DMS153 treated with DMSO at 0.1 percent for 48 hours (cell line): ENCODE measurements around the gene MRPL4.
A peak's percentile ranks its signal among the peaks of the same experiment; 100 is the strongest.
"Not testable (repeated sequence)": the region's sequence is repeated elsewhere in the genome, so short reads cannot be mapped to it uniquely, and the experiment has no call there.

Experiments
- DNase-seq: peaks from one replicate; lab custom pipeline; 2025; ENCODE audit not compliant: unreplicated experiment; lab: John Stamatoyannopoulos, UW

The MRPL4 gene

GRCh38 chr19:10230173-10230860, 21.7 kb upstream of the MRPL4 start:
- DNase-seq = no peak

- DNase-seq = peak; percentile 55
Observed at GRCh38 chr19:10230861-10231611, 21.0 kb upstream of the MRPL4 start, which contains the start of gene S1PR2. Gene S1PR2, minus strand, starts transcription at chr19:10231331. Its CDS starts 6,426 bp downstream, at chr19:10224905.

- DNase-seq = no peak
Observed at GRCh38 chr19:10231612-10232228, 20.3 kb upstream of the MRPL4 start.

GRCh38 chr19:10233946-10234345, 18.1 kb upstream of the MRPL4 start:
- DNase-seq = no peak

GRCh38 chr19:10235003-10235402, 17.0 kb upstream of the MRPL4 start:
- DNase-seq = no peak

- DNase-seq = not testable (repeated sequence)
Observed at GRCh38 chr19:10235409-10235808, 16.6 kb upstream of the MRPL4 start.

- peak; percentile 12 for DNase-seq
Observed at GRCh38 chr19:10237702-10238101, 14.3 kb upstream of the MRPL4 start.

GRCh38 chr19:10238172-10238783, 13.7 kb upstream of the MRPL4 start:
- peak; percentile 91 for DNase-seq

GRCh38 chr19:10241826-10242449, 10.1 kb upstream of the MRPL4 start:
- DNase-seq = not testable (repeated sequence)

- DNase-seq = no peak
Observed at GRCh38 chr19:10243606-10244005, 8.4 kb upstream of the MRPL4 start.

GRCh38 chr19:10245189-10245939, 6.7 kb upstream of the MRPL4 start:
- DNase-seq = no peak

GRCh38 chr19:10246511-10246910, 5.5 kb upstream of the MRPL4 start:
- no peak for DNase-seq

- DNase-seq = no peak
Observed at GRCh38 chr19:10252707-10253106, 693 bp downstream of the MRPL4 start.

- DNase-seq = no peak
Observed at GRCh38 chr19:10254244-10254643, 2.2 kb downstream of the MRPL4 start.

GRCh38 chr19:10255358-10255757, 3.3 kb downstream of the MRPL4 start:
- no peak for DNase-seq

- no peak for DNase-seq
Observed at GRCh38 chr19:10256551-10256950, 4.5 kb downstream of the MRPL4 start.

GRCh38 chr19:10256970-10257615, 5.1 kb downstream of the MRPL4 start:
- no peak for DNase-seq

GRCh38 chr19:10258080-10258710, 6.2 kb downstream of the MRPL4 start:
- DNase-seq = no peak

GRCh38 chr19:10259162-10259905, 7.3 kb downstream of the MRPL4 start:
- DNase-seq = no peak
